ENCODE results near the gene ZNF207. TPM values are rescaled to one million over a fixed set of nuclear protein-coding genes. Genes with fewer than 3 reads are reported as not detected.
A peak's percentile ranks its signal among the peaks of the same experiment; 100 is the strongest.
"Not testable (repeated sequence)": the region's sequence is repeated elsewhere in the genome, so short reads cannot be mapped to it uniquely, and the experiment has no call there.

Gene ZNF207
- total RNA-seq, 1 donor from 2014 or later = 245 TPM

- peaks cover 7% of the 10 kb centered on the region for H3K36me3 Mint-ChIP-seq (ENCODE audit: low read depth)
- DNase-seq (ENCODE audit: low read depth, low spot score) = no peak
- TF ChIP-seq CTCF (conservative IDR thresholded peaks at IDR 0.05) = no peak
- H3K27ac Mint-ChIP-seq (ENCODE audit: unreplicated experiment) = peak overlapping the region; percentile 84
- no peaks in the 10 kb centered on the region for H3K4me1 Mint-ChIP-seq
- H3K4me3 Mint-ChIP-seq = no peak overlapping the region
- H3K9me3 Mint-ChIP-seq = no peaks in the 10 kb centered on the region
- H3K27me3 Mint-ChIP-seq (ENCODE audit: low read depth) = no peaks in the 10 kb centered on the region
Measured at GRCh38 chr17:32393904-32394303, 43.9 kb downstream of the ZNF207 start.

GRCh38 chr17:32396343-32396742, 46.4 kb downstream of the ZNF207 start:
- no peaks in the 10 kb centered on the region for H3K27me3 Mint-ChIP-seq (ENCODE audit: low read depth)
- H3K4me1 Mint-ChIP-seq = peaks cover 4% of the 10 kb centered on the region
- no peak overlapping the region for H3K27ac Mint-ChIP-seq (ENCODE audit: unreplicated experiment)
- DNase-seq (ENCODE audit: low read depth, low spot score) = no peak
- H3K4me3 Mint-ChIP-seq = no peak overlapping the region
- H3K36me3 Mint-ChIP-seq (ENCODE audit: low read depth) = peaks cover 4% of the 10 kb centered on the region
- H3K9me3 Mint-ChIP-seq = no peaks in the 10 kb centered on the region
- no peak for TF ChIP-seq CTCF (conservative IDR thresholded peaks at IDR 0.05)

- no peak for DNase-seq (ENCODE audit: low read depth, low spot score)
- TF ChIP-seq CTCF (conservative IDR thresholded peaks at IDR 0.05) = no peak
- Mint-ChIP-seq H3K4me1 (peaks cover 4% of the 10 kb centered on the region), H3K27me3 (ENCODE audit: low read depth) (no peaks in the 10 kb centered on the region), H3K36me3 (ENCODE audit: low read depth) (no peaks in the 10 kb centered on the region), H3K27ac (ENCODE audit: unreplicated experiment) (no peak overlapping the region), H3K4me3 (no peak overlapping the region), H3K9me3 (no peaks in the 10 kb centered on the region)
Measured at GRCh38 chr17:32398946-32399345, 49.0 kb downstream of the ZNF207 start.

- DNase-seq (ENCODE audit: low read depth, low spot score); H3K27me3 Mint-ChIP-seq (ENCODE audit: low read depth); H3K36me3 Mint-ChIP-seq (ENCODE audit: low read depth); H3K27ac Mint-ChIP-seq (ENCODE audit: unreplicated experiment); H3K4me1 Mint-ChIP-seq; H3K4me3 Mint-ChIP-seq; H3K9me3 Mint-ChIP-seq: not testable (repeated sequence)
Measured at GRCh38 chr17:32410085-32410484, 60.1 kb downstream of the ZNF207 start.

GRCh38 chr17:32426894-32427293, 76.9 kb downstream of the ZNF207 start:
- H3K27ac Mint-ChIP-seq (ENCODE audit: unreplicated experiment) = no peak overlapping the region
- no peaks in the 10 kb centered on the region for H3K4me1 Mint-ChIP-seq
- H3K9me3 Mint-ChIP-seq = peaks cover 13% of the 10 kb centered on the region
- H3K36me3 Mint-ChIP-seq (ENCODE audit: low read depth) = peaks cover 8% of the 10 kb centered on the region
- DNase-seq (ENCODE audit: low read depth, low spot score) = no peak
- no peaks in the 10 kb centered on the region for H3K27me3 Mint-ChIP-seq (ENCODE audit: low read depth)
- no peak for TF ChIP-seq CTCF (conservative IDR thresholded peaks at IDR 0.05)
- H3K4me3 Mint-ChIP-seq = no peak overlapping the region

GRCh38 chr17:32429598-32429997, 79.6 kb downstream of the ZNF207 start:
- Mint-ChIP-seq H3K4me3 (no peak overlapping the region), H3K27me3 (ENCODE audit: low read depth) (no peaks in the 10 kb centered on the region), H3K36me3 (ENCODE audit: low read depth) (peaks cover 8% of the 10 kb centered on the region), H3K9me3 (peaks cover 13% of the 10 kb centered on the region), H3K27ac (ENCODE audit: unreplicated experiment) (no peak overlapping the region), H3K4me1 (no peaks in the 10 kb centered on the region)
- no peak for DNase-seq (ENCODE audit: low read depth, low spot score)
- no peak for TF ChIP-seq CTCF (conservative IDR thresholded peaks at IDR 0.05)

Small RNAs within 50 kb of the gene (microRNA-seq; reads per million reads assigned to microRNA genes)
- not detected for gene MIR632

Other genes with a start within 250 kb of the ZNF207 start
- gene RHOT1, start 207.7 kb upstream of the ZNF207 start, total RNA-seq = 30.1 and 34.1 TPM in 2 replicates
- 17.7 and 18.7 TPM in 2 replicates for gene RHBDL3, start 84.3 kb upstream of the ZNF207 start, total RNA-seq
- gene C17orf75, start 8.0 kb upstream of the ZNF207 start, total RNA-seq = 46.8 and 52.8 TPM in 2 replicates
- gene PSMD11, start 94.4 kb downstream of the ZNF207 start, total RNA-seq = 139 and 156 TPM in 2 replicates
- 33.6 and 34.1 TPM in 2 replicates for gene CDK5R1, start 136.8 kb downstream of the ZNF207 start, total RNA-seq